Suprapubic skin (tissue), 4 donors: ENCODE results near the gene ABCA9. TPM values are rescaled to one million over a fixed set of nuclear protein-coding genes. Genes with fewer than 3 reads are reported as not detected.

ENCODE experiments used
- DNase-seq, 2 donors: peaks; one replicate each; pipeline ENCODE4 v3.0.0-alpha.2; 2019; ENCODE audit warnings: low spot score in 2 of 2
- H3K27ac ChIP-seq: fragments of 200-600 bp; sonication (generic); one replicate; pipeline ENCODE4 v1.5.1; 2019
- H3K27me3 ChIP-seq: fragments of 200-600 bp; sonication (generic); one replicate; pipeline ENCODE4 v1.5.1; 2019
- H3K36me3 ChIP-seq: fragments of 200-600 bp; sonication (generic); one replicate; pipeline ENCODE4 v1.5.1; 2019
- H3K4me1 ChIP-seq: fragments of 200-600 bp; sonication (generic); one replicate; pipeline ENCODE4 v1.5.1; 2019
- H3K4me3 ChIP-seq: fragments of 200-600 bp; sonication (generic); one replicate; pipeline ENCODE4 v1.5.1; 2019; ENCODE audit warnings: mild to moderate bottlenecking
- H3K9me3 ChIP-seq: fragments of 200-600 bp; sonication (generic); one replicate; pipeline ENCODE4 v1.5.1; 2019
- CTCF ChIP-seq, 2 donors: fragments of 200-600 bp in 1 of 2; fragments of 450-650 bp in 1 of 2; sonication (generic) in 1 of 2; IDR thresholded peaks; one replicate each; pipeline ENCODE4 v1.5.1; 2016 to 2019; ENCODE audit warnings: antibody characterized with exemption in 2 of 2, mild to moderate bottlenecking in 1 of 2, moderate library complexity in 1 of 2
- EP300 ChIP-seq: sonication (generic); formaldehyde crosslinking; IDR thresholded peaks from one replicate; pipeline ENCODE4 v1.6.1; 2017; ENCODE audit warnings: antibody characterized with exemption
- POLR2A ChIP-seq, 2 donors: fragments of 450-650 bp; IDR thresholded peaks; one replicate each; pipeline ENCODE4 v1.6.1; 2017; ENCODE audit warnings: antibody characterized with exemption in 2 of 2, mild to moderate bottlenecking in 2 of 2, moderate library complexity in 2 of 2
- POLR2AphosphoS5 ChIP-seq, 3 donors: sonication (generic); formaldehyde crosslinking; IDR thresholded peaks; one replicate each; pipeline ENCODE4 v1.6.1; 2017; ENCODE audit warnings: antibody characterized with exemption in 3 of 3
- WGBS: methylation state at CpG from one replicate; pipeline ENCODE4 v1.1.5; 2018; 5-methylcytosine and 5-hydroxymethylcytosine counted together
- total RNA-seq, 4 donors: library from RNA; depleted of rRNA; stranded (reverse); fragments of >200 nt; gene quantifications; one replicate each; pipeline ENCODE4 v1.1.0, GENCODE V29; 2016

The ABCA9 gene
- total RNA-seq, 4 donors from 2014 or later, result 1.7 to 69.0 (median 6.0) TPM

GRCh38 chr17:69064476-69064875 is 3.7 kb upstream of the ABCA9 start:
- Histone ChIP-seq H3K36me3 (no peaks in the 10 kb centered on the region), H3K4me1 (peaks cover 9% of the 10 kb centered on the region), H3K4me3 (no peak overlapping the region), H3K27me3 (no peaks in the 10 kb centered on the region), H3K27ac (no peak overlapping the region), H3K9me3 (no peaks in the 10 kb centered on the region)
- DNase-seq, result no peak
- 71% methylated on average over 1 of the region's 1 CpG for WGBS
- TF ChIP-seq EP300, result no peak
- TF ChIP-seq CTCF (IDR thresholded peaks at IDR 0.05), result no peak
- no peak for TF ChIP-seq POLR2A (IDR thresholded peaks at IDR 0.05)

DNA sequence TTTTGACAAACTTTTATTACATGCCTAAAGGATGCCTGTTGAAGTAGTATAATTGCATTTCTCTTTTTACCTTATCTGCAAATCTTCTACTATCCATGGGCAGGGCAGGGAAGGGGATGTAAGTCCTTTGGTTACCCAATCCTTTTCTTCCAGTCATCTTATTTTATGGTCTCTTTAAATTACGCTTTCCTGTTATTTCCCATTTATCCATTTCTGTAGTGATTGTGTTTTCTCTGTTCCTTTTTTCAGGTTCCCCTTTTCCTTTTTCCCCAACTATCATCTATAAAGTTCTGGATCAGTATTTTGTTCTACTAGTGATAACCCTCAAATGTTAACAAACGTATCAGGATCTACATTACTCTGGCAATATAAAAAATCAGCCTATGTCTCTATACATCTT is 3.3 kb upstream of the ABCA9 start:
- H3K4me3 ChIP-seq, result no peak overlapping the region
- no peak overlapping the region for H3K27ac ChIP-seq
- H3K36me3 ChIP-seq, result no peaks in the 10 kb centered on the region
- 85% methylated on average over 2 of the region's 2 CpGs for WGBS
- peaks cover 9% of the 10 kb centered on the region for H3K4me1 ChIP-seq
- no peak for TF ChIP-seq EP300
- TF ChIP-seq CTCF (IDR thresholded peaks at IDR 0.05), result no peak
- TF ChIP-seq POLR2AphosphoS5 (IDR thresholded peaks at IDR 0.05), result no peak
- no peak for TF ChIP-seq POLR2A (IDR thresholded peaks at IDR 0.05)
- no peak for DNase-seq
- H3K9me3 ChIP-seq, result no peaks in the 10 kb centered on the region
- H3K27me3 ChIP-seq, result no peaks in the 10 kb centered on the region

- H3K4me1 ChIP-seq, result peaks cover 9% of the 10 kb centered on the region
- H3K4me3 ChIP-seq, result no peak overlapping the region
- no peaks in the 10 kb centered on the region for H3K27me3 ChIP-seq
- no peak for TF ChIP-seq POLR2A (IDR thresholded peaks at IDR 0.05)
- no peak for TF ChIP-seq EP300
- TF ChIP-seq CTCF (IDR thresholded peaks at IDR 0.05), result no peak
- no peak for TF ChIP-seq POLR2AphosphoS5 (IDR thresholded peaks at IDR 0.05)
- no peaks in the 10 kb centered on the region for H3K9me3 ChIP-seq
- no peak for DNase-seq
- 85% methylated on average over 4 of the region's 4 CpGs for WGBS
- H3K27ac ChIP-seq, result no peak overlapping the region
- H3K36me3 ChIP-seq, result no peaks in the 10 kb centered on the region
Observed at GRCh38 chr17:69062860-69063581, 2.3 kb upstream of the ABCA9 start.

DNA sequence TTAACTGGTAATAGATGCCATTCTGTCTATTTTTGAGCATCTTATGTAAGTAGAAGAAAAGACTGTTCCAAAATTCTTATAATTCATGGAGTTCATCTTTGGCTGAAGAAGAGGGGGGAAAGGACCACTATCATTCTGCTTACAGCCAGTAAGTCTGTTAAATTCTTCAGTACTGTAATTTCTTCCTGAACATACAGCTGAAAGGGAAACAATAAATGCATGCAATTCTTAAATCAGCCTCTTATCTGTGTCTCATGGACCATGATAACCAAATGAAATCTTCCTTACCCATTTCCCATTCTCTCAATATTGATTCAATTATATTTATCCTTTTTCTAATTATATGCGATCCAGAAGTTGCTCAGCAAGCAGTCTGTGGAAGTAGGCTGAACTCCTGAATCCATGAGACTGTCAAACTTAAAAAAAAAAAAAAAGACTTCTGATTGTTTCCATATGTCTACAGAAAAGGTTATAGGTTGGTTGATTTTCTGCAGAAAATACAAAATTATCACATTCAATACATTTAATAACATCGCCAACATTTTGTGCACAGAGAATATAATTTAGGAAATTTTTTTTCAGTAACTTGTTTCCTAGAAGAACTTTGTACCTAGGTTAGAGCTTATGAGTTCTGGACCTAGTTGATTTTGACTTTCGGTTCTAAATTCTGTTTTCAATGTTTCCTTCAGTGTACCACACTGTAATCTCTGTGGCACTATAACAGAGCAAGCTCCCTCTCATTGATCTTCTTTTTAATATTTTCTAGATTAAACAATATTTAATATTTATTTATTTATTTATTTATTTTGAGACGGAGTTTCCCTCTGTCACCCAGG is 1.2 kb upstream of the ABCA9 start:
- no peak for DNase-seq
- no peaks in the 10 kb centered on the region for H3K27me3 ChIP-seq
- H3K27ac ChIP-seq, result no peak overlapping the region
- TF ChIP-seq EP300 (no peak), POLR2AphosphoS5 (IDR thresholded peaks at IDR 0.05) (no peak), CTCF (IDR thresholded peaks at IDR 0.05) (no peak), POLR2A (IDR thresholded peaks at IDR 0.05) (no peak)
- H3K4me3 ChIP-seq, result no peak overlapping the region
- WGBS, result 74% methylated on average over 4 of the region's 4 CpGs
- no peaks in the 10 kb centered on the region for H3K9me3 ChIP-seq
- peaks cover 9% of the 10 kb centered on the region for H3K4me1 ChIP-seq
- no peaks in the 10 kb centered on the region for H3K36me3 ChIP-seq

DNA sequence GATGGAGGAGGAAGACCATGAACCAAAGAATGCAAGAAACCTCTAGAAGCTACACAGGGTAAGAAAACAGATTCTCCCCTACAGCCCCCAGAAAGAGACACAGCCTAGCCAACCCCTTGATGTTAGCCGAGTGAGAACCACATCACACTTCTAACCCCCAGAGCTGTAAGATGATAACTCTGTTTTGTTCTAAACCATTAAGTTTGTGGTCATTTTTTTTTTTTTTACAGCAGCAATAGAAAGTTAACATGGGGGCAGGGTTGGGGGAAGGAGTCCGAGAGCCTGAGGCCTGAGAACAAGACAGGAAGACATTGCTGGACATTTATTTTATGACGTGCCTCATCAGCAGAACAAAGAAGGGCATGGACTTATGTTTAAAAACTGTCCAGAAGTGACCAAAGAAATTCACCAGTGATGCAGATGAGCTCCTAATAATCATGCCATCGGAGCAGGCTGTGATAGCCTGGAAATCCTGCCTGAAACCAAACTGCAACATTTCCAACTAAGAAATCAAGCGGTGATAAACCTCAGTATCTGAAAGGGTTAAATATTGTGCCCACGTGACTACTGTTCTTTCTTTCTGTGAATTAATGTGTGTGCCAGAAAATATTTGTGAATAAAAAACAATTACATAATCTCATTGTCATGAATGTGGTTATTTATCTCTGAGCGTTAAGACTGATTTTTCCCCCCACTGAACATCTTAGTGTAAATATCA is 1.1 kb downstream of the ABCA9 start:
- peak overlapping the region; percentile 12 for H3K4me3 ChIP-seq

More for the DNA sequence above, 1.1 kb downstream of the ABCA9 start:
- Histone ChIP-seq H3K9me3 (no peaks in the 10 kb centered on the region), H3K4me1 (peaks cover 9% of the 10 kb centered on the region), H3K27me3 (no peaks in the 10 kb centered on the region), H3K36me3 (no peaks in the 10 kb centered on the region), H3K27ac (peak overlapping the region; percentile 57)
- DNase-seq, result no peak
- no peak for TF ChIP-seq CTCF (IDR thresholded peaks at IDR 0.05)
- TF ChIP-seq EP300, result no peak
- no peak for TF ChIP-seq POLR2A (IDR thresholded peaks at IDR 0.05)
- TF ChIP-seq POLR2AphosphoS5 (IDR thresholded peaks at IDR 0.05), result no peak
- WGBS, result 48% methylated on average over 7 of the region's 7 CpGs
